Suppressor macrophage treated with lipopolysaccharide for 1 hour (primary cell): ENCODE measurements around the gene SELENOI.
A peak's percentile ranks its signal among the peaks of the same experiment; 100 is the strongest.

Source experiments
- DNase-seq, 3 donors: peaks; one replicate each; pipeline ENCODE4 v3.0.0-alpha.2; 2020 to 2022

The SELENOI gene

GRCh38 chr2:26412091-26412673 is 66.2 kb downstream of the SELENOI start:
- peak; percentile 90 to 96 (median 92) for DNase-seq

GRCh38 chr2:26414311-26414710 is 68.4 kb downstream of the SELENOI start:
- peak; percentile 11 to 57 (median 44) for DNase-seq

GRCh38 chr2:26421961-26422360 is 76.0 kb downstream of the SELENOI start:
- no peak for DNase-seq

DNA sequence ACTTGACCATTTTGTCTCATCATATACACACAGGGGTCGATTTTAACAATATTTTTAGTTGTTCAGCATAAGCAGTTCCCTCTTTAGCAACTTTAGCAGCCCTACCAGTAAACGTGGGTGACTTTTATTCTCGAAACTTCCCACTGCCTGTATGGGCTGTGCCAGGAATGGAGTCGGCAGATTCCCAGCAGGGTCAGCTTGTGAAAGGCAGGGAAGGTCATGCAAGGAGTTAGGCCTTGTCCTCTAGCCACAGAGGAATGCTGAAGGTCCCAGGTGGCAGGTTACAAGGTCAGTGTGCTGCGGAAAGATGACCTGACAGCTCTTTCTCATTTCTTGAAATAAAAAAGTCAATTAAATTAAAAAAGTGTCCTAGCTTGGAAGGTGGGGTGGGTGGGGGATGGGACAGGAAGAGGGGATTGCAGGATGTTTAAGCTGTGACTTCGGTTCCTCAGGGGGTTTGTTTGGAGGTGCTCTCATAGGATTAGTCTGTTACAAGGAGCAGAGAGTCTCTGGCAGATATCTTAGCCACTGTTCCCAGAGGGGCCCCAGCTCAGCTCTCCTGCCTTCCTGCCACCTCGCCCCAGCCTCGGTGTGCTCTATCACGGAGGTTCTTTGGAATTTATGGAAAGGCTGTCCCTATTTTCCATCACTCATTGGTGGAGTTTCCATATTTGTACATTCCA is 77.1 kb downstream of the SELENOI start:
- DNase-seq: no peak

- DNase-seq: no peak
Observed at GRCh38 chr2:26423750-26424149, 77.8 kb downstream of the SELENOI start.

- no peak for DNase-seq
Observed at GRCh38 chr2:26424221-26424620, 78.3 kb downstream of the SELENOI start.

GRCh38 chr2:26428846-26429245 is 82.9 kb downstream of the SELENOI start:
- DNase-seq: no peak

DNA sequence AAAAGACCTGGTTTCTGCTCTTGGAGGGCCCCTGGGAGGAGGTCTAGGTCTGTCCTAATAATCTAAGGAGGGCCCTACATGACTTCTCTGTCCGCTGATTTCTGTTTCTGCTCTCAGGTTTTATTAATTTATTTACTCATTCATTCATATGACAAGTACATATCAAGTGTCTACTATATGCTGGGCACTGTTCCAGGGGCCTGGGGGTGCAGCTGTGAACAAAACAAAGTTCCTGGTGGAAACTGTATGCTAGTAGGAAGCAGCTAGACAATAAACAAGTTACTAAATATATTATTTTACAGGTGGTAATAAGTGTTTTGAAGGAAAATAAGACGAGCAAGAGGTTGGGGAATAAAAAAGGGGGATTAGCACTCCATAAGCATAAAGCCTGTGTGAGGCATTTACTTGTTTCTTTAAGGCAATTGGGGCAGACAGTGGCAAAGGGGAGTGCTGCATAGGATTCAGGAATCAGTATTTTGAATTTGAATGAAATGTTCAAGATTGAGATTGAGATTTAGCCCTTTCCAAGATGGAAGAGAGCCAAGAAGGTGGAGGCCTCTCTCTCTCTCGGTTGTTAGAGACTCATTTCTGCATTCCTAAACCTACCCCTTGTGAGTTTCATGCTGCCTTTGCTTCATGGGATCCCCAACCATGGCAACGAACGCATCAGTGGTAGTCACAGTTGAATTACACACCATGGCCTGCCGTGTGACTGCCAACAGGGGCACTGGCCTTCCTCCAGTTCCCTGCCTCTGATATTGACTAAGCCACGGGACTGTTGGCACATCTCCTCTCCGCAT is 84.0 kb downstream of the SELENOI start:
- DNase-seq: no peak

GRCh38 chr2:26430826-26431225 is 84.9 kb downstream of the SELENOI start:
- no peak for DNase-seq

GRCh38 chr2:26432363-26432762 is 86.4 kb downstream of the SELENOI start:
- no peak for DNase-seq

DNA sequence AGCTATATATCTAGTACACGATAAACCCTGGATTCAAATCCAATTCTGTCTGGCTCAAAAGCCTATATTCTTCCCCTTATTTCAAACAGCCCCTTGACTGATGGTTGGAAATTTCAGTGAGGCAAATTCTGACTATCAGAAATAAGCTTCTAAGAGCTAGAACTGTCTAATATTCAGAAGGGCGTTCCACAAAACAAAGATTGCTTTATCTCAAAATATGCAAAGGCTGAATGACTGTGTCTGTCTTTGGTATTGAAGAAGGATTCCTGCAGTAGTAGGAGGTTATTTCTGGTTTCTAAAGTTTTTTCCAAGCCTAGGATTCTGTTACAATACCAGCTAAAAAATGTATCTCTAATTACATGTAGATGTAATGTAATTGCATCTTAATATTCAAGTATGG is 86.9 kb downstream of the SELENOI start:
- DNase-seq: no peak

DNA sequence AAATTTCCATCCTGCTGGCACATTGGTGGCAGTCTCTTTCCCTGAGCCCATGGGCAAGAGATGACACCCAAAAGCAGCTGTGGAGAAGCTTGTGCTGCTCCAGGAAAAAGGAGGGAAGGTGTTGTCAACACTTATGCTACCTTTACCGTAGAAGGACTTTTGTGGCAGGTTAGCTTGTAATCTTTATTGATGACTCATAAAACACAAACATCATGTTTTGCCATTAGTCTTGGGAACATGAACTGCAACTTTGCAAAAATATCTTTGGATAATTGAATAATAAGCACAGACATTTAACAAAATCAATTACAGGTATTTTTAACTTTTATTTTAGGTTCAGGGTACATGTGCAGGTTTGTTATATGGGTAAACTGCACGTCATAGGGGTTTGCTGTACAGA is 89.2 kb downstream of the SELENOI start:
- no peak for DNase-seq

DNA sequence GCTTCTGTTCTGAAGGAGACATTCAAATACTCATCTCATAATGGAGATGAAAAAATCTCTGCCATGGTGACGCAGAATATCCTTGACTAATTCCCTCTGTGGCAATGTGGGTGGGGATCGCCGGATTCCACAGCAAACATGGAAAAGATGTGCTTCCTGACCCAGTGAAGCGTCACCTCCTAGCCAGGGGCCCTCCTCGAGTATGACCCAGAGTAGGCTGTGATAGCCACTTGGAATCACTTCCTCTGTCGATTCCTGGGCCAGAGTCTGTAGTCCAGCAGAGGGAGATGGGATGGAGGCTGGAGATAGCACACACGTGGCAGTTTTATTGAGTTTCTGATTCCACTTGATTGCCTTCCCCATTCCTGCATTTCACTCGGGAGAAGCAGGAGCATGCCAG is 92.6 kb downstream of the SELENOI start:
- DNase-seq: no peak

DNA sequence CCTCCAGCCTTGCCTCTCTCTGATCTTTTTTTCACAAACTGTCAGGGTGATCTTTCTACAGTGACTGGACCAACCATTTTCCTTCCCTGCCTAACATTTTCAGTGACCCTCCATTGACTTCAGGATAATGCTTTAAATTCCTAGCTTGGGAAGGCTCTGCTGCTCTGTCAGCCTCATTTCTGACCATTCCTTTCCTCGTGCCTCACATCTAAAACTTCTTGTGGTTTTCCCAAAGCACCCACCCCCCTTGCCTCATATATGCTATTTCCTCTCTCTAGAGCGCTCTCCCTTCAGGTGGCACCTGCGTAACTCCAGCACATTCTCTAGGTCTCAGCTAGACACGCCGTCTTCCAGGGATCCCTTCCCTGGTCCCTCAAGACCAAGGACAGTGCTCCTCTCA is 93.0 kb downstream of the SELENOI start:
- no peak for DNase-seq

- DNase-seq: no peak
Observed at GRCh38 chr2:26442301-26442700, 96.4 kb downstream of the SELENOI start.

GRCh38 chr2:26442707-26443106 is 96.8 kb downstream of the SELENOI start:
- no peak for DNase-seq

GRCh38 chr2:26444236-26444635 is 98.3 kb downstream of the SELENOI start:
- DNase-seq: no peak
